Midbrain (tissue), 1 donor: ENCODE measurements around the gene SGSM2.

Experiments
- DNase-seq: peaks from one replicate; lab custom pipeline; 2025; lab: John Stamatoyannopoulos, UW

The SGSM2 gene

GRCh38 chr17:2398655-2399571 lies 61.6 kb downstream of the SGSM2 start:
- no peak for DNase-seq

GRCh38 chr17:2399572-2400473 lies 62.5 kb downstream of the SGSM2 start:
- peak; percentile 95 for DNase-seq

GRCh38 chr17:2400474-2400866 lies 63.2 kb downstream of the SGSM2 start:
- peak; percentile 44 for DNase-seq

GRCh38 chr17:2400877-2401425 lies 63.6 kb downstream of the SGSM2 start, which contains the start of gene MNT:
Gene MNT (minus strand): TSS chr17:2401060. CDS start chr17:2400712, 348 bp downstream.
- peak; percentile 96 for DNase-seq

- peak; percentile 99 for DNase-seq
Measured at GRCh38 chr17:2401426-2402221, 64.3 kb downstream of the SGSM2 start.

- no peak for DNase-seq
Measured at GRCh38 chr17:2402544-2402943, 65.2 kb downstream of the SGSM2 start.

GRCh38 chr17:2403044-2403443 lies 65.7 kb downstream of the SGSM2 start:
- no peak for DNase-seq

- no peak for DNase-seq
Measured at GRCh38 chr17:2405247-2405926, 68.1 kb downstream of the SGSM2 start.

GRCh38 chr17:2406271-2406902 lies 69.1 kb downstream of the SGSM2 start:
- DNase-seq = no peak

- DNase-seq = no peak
Measured at GRCh38 chr17:2406903-2407790, 69.8 kb downstream of the SGSM2 start.

GRCh38 chr17:2410951-2411350 lies 73.7 kb downstream of the SGSM2 start:
- DNase-seq = no peak

GRCh38 chr17:2412561-2413021 lies 75.3 kb downstream of the SGSM2 start:
- peak; percentile 53 for DNase-seq

GRCh38 chr17:2414446-2415064 lies 77.3 kb downstream of the SGSM2 start:
- DNase-seq = no peak

GRCh38 chr17:2415081-2415480 lies 77.8 kb downstream of the SGSM2 start:
- DNase-seq = no peak

GRCh38 chr17:2416010-2416734 lies 78.9 kb downstream of the SGSM2 start:
- peak; percentile 96 for DNase-seq

GRCh38 chr17:2418572-2418971 lies 81.3 kb downstream of the SGSM2 start:
- no peak for DNase-seq

- DNase-seq = no peak
Measured at GRCh38 chr17:2419486-2419885, 82.2 kb downstream of the SGSM2 start.

- DNase-seq = no peak
Measured at GRCh38 chr17:2420176-2420575, 82.9 kb downstream of the SGSM2 start.
